Endothelial cell of umbilical vein (primary cell): Measurements from ENCODE around the gene ARRDC1. TPM values are rescaled to one million over a fixed set of nuclear protein-coding genes. Genes with fewer than 3 reads are reported as not detected.

ENCODE experiments used
- BruUV-seq: library from RNA; stranded (reverse); fragments of 400-500 nt; replicated peaks from 2 replicates; lab custom pipeline; 2021; lab: Mats Ljungman, UMichigan
- CTCF ChIA-PET: fragments of 300-600, 350-600 bp; sonication (Branson Sonifier 250); formaldehyde crosslinking; loops from one replicate; lab custom pipeline; 2021; ENCODE audit warnings: antibody characterized with exemption, inconsistent platforms; lab: Charles Lee
- POLR2A ChIA-PET: fragments of 300-600, 350-600 bp; sonication (Branson Sonifier 250); formaldehyde crosslinking; loops from one replicate; lab custom pipeline; 2021; ENCODE audit warnings: antibody characterized with exemption, inconsistent platforms; lab: Charles Lee
- DNase-seq: peaks from one replicate; pipeline ENCODE4 v3.0.0-alpha.2; 2011; ENCODE audit warnings: low read depth, low spot score
- FAIRE-seq: peaks from 2 replicates; lab custom pipeline; 2011; peaks lifted over from hg19 to GRCh38; lab: Jason Lieb, UNC
- H2AFZ ChIP-seq: 2 replicates; pipeline ENCODE4 v1.6.0; 2012; ENCODE audit warnings: low read depth, low read length, control low read depth, inconsistent platforms
- H3K27ac ChIP-seq: 2 replicates; pipeline ENCODE4 v1.5.1; 2011; ENCODE audit warnings: low read depth, mild to moderate bottlenecking, control low read depth, low read length, moderate library complexity; ENCODE audit not compliant: insufficient read depth
- H3K27me3 ChIP-seq, 2 experiments: 2 replicates each; pipeline versions ENCODE4 v1.6.0 to v1.6.1; 2011; ENCODE audit warnings: low read length in 2 of 2, mixed read lengths in 1 of 2; ENCODE audit not compliant: control insufficient read depth in 2 of 2, insufficient read depth in 2 of 2
- H3K36me3 ChIP-seq, 2 experiments: 2 replicates in 1 of 2; 3 replicates in 1 of 2; pipeline ENCODE4 v1.5.1; 2011; ENCODE audit warnings: low read length in 2 of 2, mild to moderate bottlenecking in 1 of 2, moderate library complexity in 1 of 2; ENCODE audit not compliant: control insufficient read depth in 2 of 2, insufficient read depth in 2 of 2; ENCODE audit errors: extremely low read depth in 1 of 2
- H3K4me1 ChIP-seq: 3 replicates; pipeline ENCODE4 v1.5.1; 2011; ENCODE audit warnings: mild to moderate bottlenecking, low read length; ENCODE audit not compliant: control insufficient read depth, insufficient read depth; ENCODE audit errors: extremely low read depth
- H3K4me2 ChIP-seq: 2 replicates; pipeline ENCODE4 v1.6.1; 2011; ENCODE audit warnings: low read length, control low read depth, mixed read lengths; ENCODE audit not compliant: insufficient read depth
- H3K4me3 ChIP-seq, 3 experiments: fragments of 200-600 bp in 1 of 3; sonication (generic), shearing (Covaris generic) in 1 of 3; replicated peaks in 1 of 3; 2 replicates each; pipeline ENCODE4 v1.5.1; 2011 to 2016; ENCODE audit warnings: control low read depth in 3 of 3, low read length in 3 of 3, mild to moderate bottlenecking in 2 of 3, inconsistent platforms in 1 of 3, low read depth in 1 of 3, moderate library complexity in 1 of 3; ENCODE audit not compliant: insufficient read depth in 1 of 3
- H3K79me2 ChIP-seq: 2 replicates; pipeline ENCODE4 v1.6.0; 2012; ENCODE audit warnings: low read length, inconsistent platforms; ENCODE audit not compliant: control insufficient read depth, insufficient read depth
- H3K9ac ChIP-seq: replicated peaks from 2 replicates; pipeline ENCODE3; 2011; ENCODE audit warnings: low read length, control low read depth; ENCODE audit not compliant: insufficient read depth; ENCODE audit errors: extremely low read depth
- H3K9me1 ChIP-seq: replicated peaks from 3 replicates; pipeline ENCODE4 v1.6.0; 2011; ENCODE audit warnings: mild to moderate bottlenecking, low read length; ENCODE audit not compliant: control insufficient read depth, insufficient read depth; ENCODE audit errors: extremely low read depth
- H3K9me3 ChIP-seq: replicated peaks from 2 replicates; pipeline ENCODE4 v1.5.1; 2012; ENCODE audit warnings: low read length, inconsistent platforms; ENCODE audit not compliant: control insufficient read depth, insufficient read depth
- H4K20me1 ChIP-seq: replicated peaks from 2 replicates; pipeline ENCODE3; 2011; ENCODE audit warnings: mild to moderate bottlenecking, low read length; ENCODE audit not compliant: control insufficient read depth, insufficient read depth; ENCODE audit errors: extremely low read depth
- CTCF ChIP-seq, 2 donors: IDR thresholded peaks; 1 replicate in 1 of 2; 2 replicates in 1 of 2; pipeline ENCODE4 v1.5.1; 2011; ENCODE audit warnings: low read length in 2 of 2, mild to moderate bottlenecking in 2 of 2, moderate library complexity in 2 of 2, control low read depth in 1 of 2, inconsistent platforms in 1 of 2, low read depth in 1 of 2; ENCODE audit not compliant: insufficient read depth in 1 of 2; ENCODE audit errors: extremely low read depth in 1 of 2
- EZH2 ChIP-seq: IDR thresholded peaks from 2 replicates; pipeline ENCODE4 v1.6.1; 2012; ENCODE audit warnings: borderline replicate concordance, low read depth, mild to moderate bottlenecking, moderate library complexity, low read length, inconsistent platforms; ENCODE audit not compliant: severe bottlenecking
- FOS ChIP-seq: IDR thresholded peaks from 2 replicates; pipeline ENCODE4 v1.6.1; 2011; ENCODE audit warnings: mild to moderate bottlenecking, low read length, moderate library complexity, borderline replicate concordance; ENCODE audit not compliant: insufficient read depth
- GATA2 ChIP-seq: IDR thresholded peaks from 2 replicates; pipeline ENCODE4 v1.7.0; 2011; ENCODE audit warnings: low read depth, mild to moderate bottlenecking, moderate library complexity, mixed read lengths, low read length; ENCODE audit not compliant: insufficient read length, insufficient read depth
- JUN ChIP-seq: IDR thresholded peaks from 2 replicates; pipeline ENCODE4 v1.6.1; 2011; ENCODE audit warnings: borderline replicate concordance, low read depth; ENCODE audit not compliant: insufficient read length, insufficient read depth
- MAX ChIP-seq: IDR thresholded peaks from 2 replicates; pipeline ENCODE4 v1.6.1; 2011; ENCODE audit not compliant: insufficient read depth, insufficient read length
- MYC ChIP-seq: IDR thresholded peaks from one replicate; pipeline ENCODE4 v1.6.1; 2011; ENCODE audit warnings: mild to moderate bottlenecking, low read depth, low read length
- POLR2A ChIP-seq: IDR thresholded peaks from 2 replicates; pipeline ENCODE4 v1.6.1; 2012; ENCODE audit warnings: low read depth, mild to moderate bottlenecking, control low read depth, low read length
- POLR2AphosphoS5 ChIP-seq: IDR thresholded peaks from 2 replicates; pipeline ENCODE4 v1.6.1; 2012; ENCODE audit warnings: low read depth, mild to moderate bottlenecking, control low read depth, low read length, moderate library complexity; ENCODE audit not compliant: insufficient read depth
- dilution Hi-C: fragments of 300-500 bp; cut with MboI; formaldehyde crosslinking; loops from one replicate; pipeline ENCODE4 v1.15.0; 2019; ENCODE audit warnings: low sequenced_read_pairs; ENCODE audit not compliant: extremely low pct_ligation_motif_present
- intact Hi-C: fragments of 100-400 bp; cut with micrococcal nuclease; formaldehyde crosslinking; loops from one replicate; pipeline ENCODE4 v1.10.0; 2022
- polyA plus RNA-seq, 4 experiments: library from polyadenylated mRNA; depleted of rRNA in 3 of 4; stranded (reverse) in 3 of 4; unstranded in 1 of 4; fragments of >200 nt; gene quantifications; 2 replicates each; pipeline versions ENCODE4 v1.2.1 to v1.2.3, GENCODE V29; 2011 to 2012; ENCODE audit warnings: missing spikeins in 1 of 4
- total RNA-seq: library from RNA; stranded (reverse); gene quantifications from 2 replicates; pipeline ENCODE4 v1.2.3, GENCODE V29; 2021

Gene ARRDC1
- total and polyA plus RNA-seq, 2 donors (not counting 3 experiments of a cell fraction or from before 2014, with no cell fraction given) = 22.5 to 51.0 TPM

DNA sequence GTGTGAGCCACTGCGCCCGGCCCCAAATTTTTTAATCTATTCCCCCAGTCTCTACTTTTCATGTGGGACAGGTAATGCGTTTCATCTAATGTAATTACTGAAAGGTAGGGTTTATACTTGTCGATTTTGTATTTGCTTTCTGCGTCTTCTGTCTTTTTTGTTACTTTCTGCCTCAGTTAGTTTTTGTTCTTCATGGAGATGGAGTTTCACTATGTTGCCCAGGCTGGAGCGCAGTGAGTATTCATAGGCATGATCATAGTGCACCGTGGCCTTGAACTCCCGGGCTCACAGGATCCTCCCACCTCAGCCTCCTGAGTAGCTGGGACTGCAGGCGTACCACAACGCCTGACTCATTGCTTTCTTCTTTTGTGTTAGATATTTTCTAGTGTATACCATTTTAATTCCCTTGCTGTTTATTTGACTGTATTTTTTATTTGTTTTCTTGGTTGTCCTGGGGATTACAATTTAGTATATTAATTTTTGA, 36.7 kb downstream of the ARRDC1 start:
- Histone ChIP-seq H3K9ac (no peak overlapping the region), H3K79me2 (peaks cover 90% of the 10 kb centered on the region), H3K27me3 (no peaks in the 10 kb centered on the region), H3K4me1 (no peaks in the 10 kb centered on the region), H3K27ac (no peak overlapping the region), H3K9me3 (no peaks in the 10 kb centered on the region), H3K4me2 (no peak overlapping the region), H3K4me3 (no peak overlapping the region), H2AFZ (no peak overlapping the region), H4K20me1 (no peaks in the 10 kb centered on the region), H3K9me1 (no peaks in the 10 kb centered on the region), H3K36me3 (peaks cover 0 to 8% of the 10 kb centered on the region in 2 experiments)
- no peak for TF ChIP-seq POLR2AphosphoS5
- no peak for TF ChIP-seq GATA2
- TF ChIP-seq POLR2A = no peak
- no peak for TF ChIP-seq FOS
- FAIRE-seq = no peak
- DNase-seq = no peak
- intact Hi-C loops = no loop called here
- BruUV-seq = no TSS peak
- dilution Hi-C loops = no loop called here
- POLR2A ChIA-PET = no interaction called here
- CTCF ChIA-PET = interaction anchor here (0.9 kb wide), 1 partner anchor 12 kb away, joined by 3 read pairs; no protein-coding TSS in a partner anchor

GRCh38 chr9:137642892-137643291, 37.4 kb downstream of the ARRDC1 start:
- H3K4me2 ChIP-seq = no peak overlapping the region
- H3K36me3 ChIP-seq = peaks cover 0 to 8% of the 10 kb centered on the region in 2 experiments
- dilution Hi-C loops (no loop called here), intact Hi-C loops (no loop called here)
- TF ChIP-seq EZH2 (no peak), JUN (no peak), GATA2 (no peak), MYC (no peak), FOS (no peak), POLR2AphosphoS5 (no peak), MAX (no peak), POLR2A (no peak), CTCF (IDR thresholded peaks at IDR 0.05; ENCODE audit: extremely low read depth in 1 of 2, insufficient read depth in 1 of 2, low read depth in 1 of 2, low read length in 2 of 2) (no peak)
- no peaks in the 10 kb centered on the region for H3K9me3 ChIP-seq
- no peak overlapping the region for H3K27ac ChIP-seq
- H3K9ac ChIP-seq = no peak overlapping the region
- H4K20me1 ChIP-seq = no peaks in the 10 kb centered on the region
- no peak for FAIRE-seq
- no peak overlapping the region for H3K4me3 ChIP-seq
- no peaks in the 10 kb centered on the region for H3K9me1 ChIP-seq
- ChIA-PET CTCF (interaction anchor here (0.9 kb wide), 1 partner anchor 13 kb away, joined by 3 read pairs; no protein-coding TSS in a partner anchor), POLR2A (no interaction called here)
- DNase-seq = no peak
- H3K4me1 ChIP-seq = no peaks in the 10 kb centered on the region
- H3K27me3 ChIP-seq = no peaks in the 10 kb centered on the region
- H3K79me2 ChIP-seq = peaks cover 89% of the 10 kb centered on the region
- H2AFZ ChIP-seq = no peak overlapping the region
- no TSS peak for BruUV-seq
